Middle frontal gyrus (tissue), 1 donor: ENCODE data around the gene CDH13.

Source experiments
- DNase-seq: peaks from one replicate; pipeline ENCODE4 v3.0.0-alpha.2; 2015; ENCODE audit warnings: low spot score; ENCODE audit errors: extremely low spot score

Gene CDH13

DNA sequence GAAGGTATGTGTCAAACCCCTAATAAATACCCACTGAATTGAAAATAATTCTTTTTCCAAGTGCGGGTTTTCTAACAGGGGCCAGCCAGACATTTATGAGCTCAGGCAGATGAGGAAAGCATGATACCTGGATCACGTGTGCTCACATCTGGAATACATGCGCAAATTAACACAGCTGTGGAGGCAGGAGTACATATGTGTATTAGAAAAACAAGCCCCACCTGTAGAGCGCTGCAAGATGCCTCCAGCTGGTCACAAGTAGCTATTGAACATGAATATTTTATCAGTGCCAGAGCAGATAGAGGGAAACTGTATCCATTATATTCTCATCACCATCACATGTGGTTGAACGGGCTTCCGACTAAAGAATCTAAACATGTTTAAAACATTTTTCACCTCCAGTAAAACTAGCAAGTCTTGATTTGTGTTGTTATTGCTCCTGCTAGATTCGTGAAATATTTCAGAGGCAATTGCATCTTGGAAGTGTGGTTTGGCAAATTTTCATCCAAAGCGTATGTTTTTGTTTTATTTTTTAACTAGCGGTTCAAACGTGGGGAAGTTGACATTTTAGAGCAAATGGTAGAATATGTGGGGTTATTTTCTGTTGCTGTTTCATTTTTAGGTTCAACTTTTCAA, 482.8 kb downstream of the CDH13 start:
- no peak for DNase-seq

DNA sequence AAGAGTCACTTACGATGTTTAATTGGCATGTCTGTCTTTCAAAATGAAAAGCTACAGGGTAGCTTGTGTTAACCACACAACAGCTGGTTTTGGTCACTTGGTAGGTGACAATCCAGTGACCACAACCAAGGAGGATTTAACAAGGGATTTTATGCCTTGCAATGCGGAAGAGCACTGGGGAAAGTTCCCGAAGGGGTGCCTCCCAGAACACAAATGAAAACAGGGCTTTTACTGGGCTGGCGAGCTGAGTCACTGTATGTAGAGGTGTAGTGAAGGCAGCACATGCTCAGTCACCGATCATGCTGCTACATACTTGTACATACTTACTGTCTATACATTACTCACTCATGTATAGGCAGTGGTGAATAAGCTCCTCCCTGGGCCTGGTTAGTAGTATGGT, 483.5 kb downstream of the CDH13 start:
- no peak for DNase-seq

DNA sequence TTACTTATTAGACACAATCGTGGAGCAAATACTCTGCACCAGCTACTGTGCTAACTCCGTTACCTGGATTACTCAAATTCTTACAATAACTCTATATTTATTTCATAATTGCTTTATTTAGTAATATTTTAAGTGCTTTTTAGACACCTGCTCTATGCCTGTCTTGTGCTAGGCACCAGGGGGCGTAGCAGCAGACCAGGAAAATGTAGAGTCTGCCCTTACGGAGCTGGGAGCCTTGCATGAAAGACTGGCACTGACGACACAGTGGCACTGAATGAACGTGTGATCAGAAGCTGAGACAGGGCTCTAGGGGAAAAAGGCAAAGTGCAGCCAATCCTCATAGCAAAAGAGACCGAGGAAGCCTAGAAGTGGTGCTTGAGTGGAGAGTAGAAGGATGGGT, 486.5 kb downstream of the CDH13 start:
- no peak for DNase-seq

DNA sequence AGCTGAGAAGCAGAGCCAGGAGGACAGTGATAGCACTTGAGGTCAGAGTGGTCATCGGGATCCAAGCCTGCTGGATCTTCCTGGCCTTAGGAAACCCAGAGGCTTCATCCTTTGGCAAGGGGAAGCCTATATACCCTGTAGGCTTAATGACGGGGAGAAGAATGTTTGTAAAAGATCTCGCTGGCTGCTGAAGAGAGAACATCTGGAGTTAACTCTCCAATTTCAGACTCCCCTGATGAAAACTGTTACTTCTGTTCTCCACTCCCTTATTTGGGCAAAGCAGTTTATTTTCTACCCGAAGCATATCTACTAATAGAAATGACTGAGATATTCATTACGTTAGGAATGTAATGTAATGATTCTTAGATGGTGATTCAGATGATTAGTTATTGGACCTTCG, 487.0 kb downstream of the CDH13 start:
- no peak for DNase-seq

DNA sequence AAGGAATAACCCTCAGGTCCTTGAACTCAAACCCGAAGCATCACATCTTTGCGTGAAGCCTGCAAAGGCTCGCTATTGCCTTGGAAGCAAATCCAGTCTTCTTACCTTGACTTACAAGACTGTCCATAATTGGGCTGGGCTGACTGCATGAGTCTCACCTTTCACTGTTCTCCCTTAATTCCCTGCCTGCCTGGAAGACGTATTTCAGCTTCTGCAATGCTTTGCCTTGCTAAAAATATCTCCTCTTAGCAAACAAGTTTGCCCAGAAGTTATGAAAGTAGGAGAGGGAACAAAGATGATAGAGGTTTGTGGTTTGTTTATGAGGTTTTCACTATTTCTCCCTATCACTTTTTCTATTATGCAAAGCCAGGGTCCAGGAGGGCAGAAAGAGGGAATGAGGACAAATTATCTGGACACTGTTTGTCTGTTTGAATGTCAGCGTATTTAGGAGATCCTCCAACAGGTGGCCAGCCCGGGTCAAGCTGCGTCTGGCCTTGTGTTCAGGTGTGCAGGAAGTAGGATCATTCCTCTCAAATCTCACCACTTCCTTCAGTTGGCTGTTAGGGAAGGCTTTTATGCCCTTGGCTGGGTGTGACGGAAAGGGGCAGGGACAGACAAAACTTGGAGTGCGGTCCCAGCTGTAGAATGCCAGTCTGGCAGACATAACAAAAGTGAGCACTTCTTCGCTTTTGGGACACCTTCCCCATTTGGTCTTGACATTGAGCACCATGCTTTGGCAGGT, 488.9 kb downstream of the CDH13 start:
- DNase-seq: no peak

DNA sequence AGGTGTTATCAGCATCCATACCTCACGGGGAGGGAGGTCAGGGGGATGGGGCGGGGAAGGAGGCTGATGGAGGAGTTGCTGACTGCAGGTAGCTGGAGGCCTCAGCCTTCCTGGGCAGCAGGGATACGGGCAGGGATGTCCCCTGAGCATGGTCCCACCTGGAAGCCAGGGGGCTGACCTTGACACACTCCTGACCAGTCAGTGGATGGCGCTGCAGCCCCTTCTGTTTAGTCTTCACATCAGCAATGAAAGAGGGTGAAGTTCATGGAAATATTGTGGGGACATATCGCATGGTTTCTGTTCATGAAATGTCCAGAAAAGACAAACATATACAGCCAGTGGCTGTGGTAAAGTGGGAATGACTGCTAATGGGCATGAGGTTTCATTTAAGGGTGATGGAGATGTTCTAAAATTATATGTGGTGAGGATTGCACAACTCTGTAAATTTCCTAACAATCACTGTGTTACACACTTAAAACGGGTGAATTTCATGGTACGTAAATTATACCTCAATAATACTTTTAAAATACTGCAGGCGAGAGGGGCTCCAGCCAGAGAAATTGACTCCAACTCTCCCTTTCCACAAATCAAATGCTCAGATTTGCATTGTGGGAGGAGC, 489.6 kb downstream of the CDH13 start:
- no peak for DNase-seq

DNA sequence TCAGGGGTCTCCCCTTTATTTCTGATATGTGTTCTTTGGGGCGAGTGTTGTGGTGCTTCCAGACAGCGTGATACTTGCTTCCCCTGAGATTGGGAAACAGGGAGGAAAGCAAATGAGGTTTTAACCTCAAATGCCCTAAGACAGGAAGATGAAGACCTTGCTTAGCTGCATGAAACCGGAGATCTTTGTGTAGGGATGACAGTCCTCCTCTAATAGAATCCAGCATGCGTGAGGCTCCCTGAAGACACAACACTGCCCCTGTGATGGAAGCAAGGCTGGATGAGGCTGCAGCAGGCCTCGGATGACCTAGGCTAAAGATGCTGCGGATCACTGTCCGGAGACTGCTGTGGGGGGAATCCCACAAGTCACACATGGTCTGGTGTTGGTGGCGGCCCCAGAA, 491.0 kb downstream of the CDH13 start:
- no peak for DNase-seq

DNA sequence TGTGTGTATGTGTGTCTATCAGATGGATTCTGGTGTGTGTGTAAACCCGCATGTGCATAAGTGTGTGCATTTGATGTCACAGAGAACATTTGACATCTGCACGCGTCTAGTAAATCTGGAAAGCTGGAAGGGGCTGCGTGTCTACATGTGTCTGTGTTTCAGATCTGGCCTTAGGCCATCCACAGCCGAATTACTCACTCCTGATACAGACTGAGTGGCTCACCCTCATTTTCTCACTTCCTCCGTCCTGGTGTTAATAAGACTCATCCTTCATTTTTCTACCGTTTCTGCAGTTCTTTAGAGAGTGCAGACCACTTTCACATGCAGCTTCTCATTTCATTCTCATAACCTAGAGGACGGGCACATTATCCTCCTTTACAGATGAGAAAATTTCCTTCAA, 491.6 kb downstream of the CDH13 start:
- DNase-seq: no peak

DNA sequence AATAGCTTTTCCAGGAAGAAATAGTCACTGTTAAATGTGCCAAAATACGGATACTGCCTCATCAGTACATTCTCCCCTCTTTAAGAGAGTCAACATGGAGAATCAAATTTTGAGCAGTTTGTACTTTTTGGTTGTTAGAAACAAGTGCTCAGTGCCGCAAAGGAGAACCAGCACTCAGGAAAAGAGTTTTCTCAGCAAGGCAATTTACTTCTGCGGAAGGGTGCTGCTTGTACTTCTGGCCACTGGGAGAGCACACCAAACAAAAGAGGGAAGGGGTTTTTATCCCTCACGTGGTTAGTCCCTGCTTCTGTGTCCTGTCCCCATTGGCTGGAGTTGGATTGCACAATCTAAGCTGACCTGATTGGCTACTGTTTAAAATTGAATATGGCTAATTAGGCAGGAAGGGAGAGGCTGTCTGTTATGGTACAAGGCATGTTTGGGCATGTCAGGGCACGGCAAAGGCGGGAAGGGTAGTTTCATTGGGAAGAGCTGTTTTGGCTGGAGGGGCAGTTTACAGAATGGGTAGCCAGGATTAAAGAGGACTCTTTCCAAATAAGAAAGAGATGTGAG, 499.3 kb downstream of the CDH13 start:
- DNase-seq: no peak

DNA sequence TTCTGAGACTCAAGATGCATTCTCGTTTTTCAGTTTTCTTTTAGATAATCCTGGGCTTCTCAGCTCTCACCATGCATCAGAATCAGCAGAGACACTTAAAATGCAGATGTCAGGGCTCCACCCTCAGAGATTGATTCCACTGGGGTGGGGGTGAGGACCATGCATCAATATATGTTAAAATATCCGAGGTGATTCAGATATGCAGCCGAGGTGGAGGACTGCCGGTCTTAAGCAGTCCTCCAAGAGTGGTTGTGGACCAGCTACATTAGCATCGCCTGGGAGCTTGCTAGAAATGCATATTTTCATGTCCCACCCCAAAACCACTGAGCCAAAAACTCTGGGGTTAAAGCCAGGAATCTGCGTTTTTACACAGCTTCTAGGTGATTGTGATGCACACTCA, 501.3 kb downstream of the CDH13 start:
- DNase-seq: no peak

DNA sequence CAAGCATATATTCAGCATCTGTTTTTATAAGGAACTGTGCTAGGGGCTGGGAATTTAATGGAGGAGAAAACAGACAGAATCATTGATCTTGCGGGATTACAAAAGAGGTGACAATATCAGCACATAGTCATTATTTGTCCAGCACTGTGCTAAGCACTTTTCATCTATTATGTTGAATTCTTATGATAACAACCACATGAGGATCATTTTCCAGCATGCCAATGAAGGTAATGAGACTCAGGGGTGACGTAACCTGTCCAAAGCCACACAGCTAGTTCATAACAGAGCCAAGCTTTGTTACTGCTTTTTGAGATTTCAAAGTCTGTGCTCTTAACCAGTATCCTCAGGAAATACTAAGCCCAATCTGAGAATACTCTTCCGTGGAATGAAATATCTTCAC, 503.3 kb downstream of the CDH13 start:
- no peak for DNase-seq

DNA sequence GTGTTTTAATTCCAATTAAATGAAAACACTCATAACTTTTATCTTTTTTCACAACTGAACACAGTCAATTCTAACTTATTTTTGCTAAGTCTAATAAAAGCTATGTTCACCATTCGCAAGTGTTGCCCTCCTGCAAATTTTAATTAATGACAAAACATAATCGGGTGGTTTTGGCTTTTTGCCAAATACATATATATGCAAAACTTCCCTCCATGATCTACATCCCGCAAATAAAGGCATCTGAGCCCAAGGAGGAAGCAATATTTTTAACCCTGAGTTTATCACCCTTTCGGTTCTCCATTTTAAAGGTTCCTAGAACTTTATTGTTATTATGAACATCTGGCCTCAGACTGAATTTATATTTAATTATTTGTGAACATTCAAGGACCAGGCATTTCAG, 507.9 kb downstream of the CDH13 start:
- DNase-seq: no peak

DNA sequence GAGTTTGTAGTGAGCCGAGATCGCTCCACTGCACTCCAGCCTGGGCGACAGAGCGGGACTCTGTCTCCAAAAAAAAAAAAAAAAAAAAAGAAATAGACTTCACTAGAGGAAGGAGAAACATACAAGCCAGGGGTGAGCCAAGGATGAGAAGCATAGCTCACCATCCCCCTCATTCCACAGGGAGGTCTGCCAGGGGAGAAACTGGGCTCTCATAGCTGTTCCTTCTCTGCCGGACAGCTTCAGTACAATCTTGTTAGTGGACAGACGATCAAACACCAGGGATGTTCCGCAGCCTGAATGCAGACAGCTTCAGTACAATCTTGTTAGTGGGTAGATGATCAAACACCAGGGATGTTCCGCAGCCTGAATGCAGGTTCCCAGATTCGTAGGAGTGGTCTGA, 509.6 kb downstream of the CDH13 start:
- no peak for DNase-seq

DNA sequence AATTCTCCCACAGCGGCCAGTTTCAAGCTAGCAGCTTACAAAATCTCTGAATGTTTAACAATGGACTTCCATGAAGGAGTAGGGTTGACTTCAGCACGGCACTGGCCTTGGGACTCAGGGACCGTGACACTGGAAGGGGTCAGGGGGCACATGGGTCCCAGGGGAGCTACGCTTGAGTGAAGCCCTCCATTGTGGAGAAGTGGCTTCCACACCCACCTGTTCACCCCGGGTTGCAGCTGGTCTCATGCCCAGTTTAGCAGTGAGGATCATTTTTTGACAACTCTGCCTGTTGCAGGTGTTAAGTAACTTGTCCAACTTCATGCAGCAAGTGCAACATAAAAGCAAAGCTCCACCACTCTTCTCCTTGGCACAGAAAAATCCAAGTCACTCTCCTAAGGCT, 510.2 kb downstream of the CDH13 start:
- no peak for DNase-seq

DNA sequence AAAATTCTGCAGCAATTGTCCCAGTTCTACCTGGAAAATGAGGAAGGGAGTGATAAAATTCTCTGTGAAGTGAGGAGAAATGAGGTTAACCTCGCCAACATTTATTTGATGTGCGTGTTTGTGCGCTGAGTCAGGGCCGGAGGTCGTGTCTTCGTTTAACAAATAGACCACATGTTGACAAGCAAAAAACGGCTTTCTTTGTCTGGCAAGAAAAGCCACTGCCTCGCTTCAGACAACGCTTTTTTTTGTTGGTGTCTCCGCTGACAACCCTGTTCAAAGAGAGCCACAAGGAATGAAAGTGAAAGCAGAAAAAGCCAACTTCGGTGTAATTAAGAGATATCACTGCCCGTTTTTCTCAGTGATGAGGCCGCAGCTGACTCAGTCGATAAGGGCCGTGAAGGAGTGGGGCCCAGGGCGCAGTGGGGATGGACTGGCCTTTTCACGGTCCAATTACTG, 510.6 kb downstream of the CDH13 start:
- DNase-seq: no peak

DNA sequence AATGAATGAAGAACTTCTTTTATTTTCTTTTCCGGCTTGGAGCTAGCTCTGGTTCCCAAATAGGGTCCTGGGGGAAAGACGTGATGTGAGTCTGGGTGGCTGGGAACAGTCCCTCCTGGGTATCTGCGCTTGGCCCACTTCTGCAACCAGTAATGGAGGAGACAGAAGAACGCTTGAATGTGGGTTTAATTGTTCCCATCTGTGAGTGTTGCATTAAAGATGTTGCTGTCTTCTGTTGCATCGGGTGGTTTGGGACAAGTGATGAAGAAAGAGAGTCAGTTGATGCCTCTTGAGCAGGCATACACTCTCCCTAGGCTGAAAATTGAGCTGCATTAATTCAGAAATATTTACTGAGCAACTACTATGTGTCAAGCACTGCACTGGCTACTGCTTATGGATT, 511.1 kb downstream of the CDH13 start:
- no peak for DNase-seq

DNA sequence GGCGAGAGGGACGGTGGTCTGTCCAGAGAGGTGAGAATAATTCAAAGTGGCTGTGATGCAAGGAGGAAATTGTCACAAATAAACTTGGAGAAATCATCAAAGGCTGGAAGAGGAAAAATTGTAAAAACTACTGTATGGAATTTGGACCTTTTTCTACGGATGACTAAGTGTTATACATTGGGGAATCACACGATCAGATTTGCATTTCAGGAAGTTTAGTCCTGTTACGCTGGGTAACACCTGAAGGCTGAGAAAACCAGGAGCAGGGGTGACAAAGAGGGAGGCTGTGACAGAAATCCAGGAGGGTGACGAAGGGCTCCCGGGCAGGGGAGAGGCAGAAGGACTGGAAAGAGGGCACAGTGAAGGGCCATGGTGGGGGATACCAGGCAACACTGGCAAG, 511.7 kb downstream of the CDH13 start:
- no peak for DNase-seq

DNA sequence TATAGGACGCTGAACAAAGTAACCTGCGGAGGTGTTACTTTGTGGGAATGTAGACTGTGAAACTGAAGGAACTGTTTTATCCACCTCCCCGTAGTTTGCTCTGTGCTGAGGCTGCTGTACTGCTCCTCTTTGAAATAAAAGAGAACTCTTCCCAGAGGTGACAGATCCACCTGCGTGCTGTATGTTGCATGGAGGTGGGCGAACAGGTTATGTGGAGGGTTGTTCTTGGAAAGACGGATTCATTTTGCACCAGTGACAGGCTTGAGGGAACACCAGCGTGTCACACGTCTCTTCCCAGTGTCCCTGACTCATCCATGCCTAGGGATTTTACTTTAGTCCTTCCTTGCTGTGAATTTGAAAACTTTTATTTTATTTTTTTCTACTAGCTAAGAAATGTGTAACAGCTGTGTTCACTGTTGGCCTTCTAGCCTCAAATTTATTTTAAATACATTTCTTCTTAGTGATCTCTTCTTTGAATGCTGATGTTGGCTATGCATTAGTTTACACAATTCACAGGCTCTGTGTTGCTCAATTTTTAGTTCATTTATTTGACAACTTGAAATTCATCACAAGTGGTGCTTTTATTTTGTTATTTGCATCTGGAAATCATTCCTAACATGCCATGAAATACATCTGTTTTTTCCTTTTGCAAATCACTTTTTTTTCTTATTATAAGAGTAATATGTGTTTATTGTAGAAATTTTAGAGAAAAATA, 512.4 kb downstream of the CDH13 start:
- no peak for DNase-seq

DNA sequence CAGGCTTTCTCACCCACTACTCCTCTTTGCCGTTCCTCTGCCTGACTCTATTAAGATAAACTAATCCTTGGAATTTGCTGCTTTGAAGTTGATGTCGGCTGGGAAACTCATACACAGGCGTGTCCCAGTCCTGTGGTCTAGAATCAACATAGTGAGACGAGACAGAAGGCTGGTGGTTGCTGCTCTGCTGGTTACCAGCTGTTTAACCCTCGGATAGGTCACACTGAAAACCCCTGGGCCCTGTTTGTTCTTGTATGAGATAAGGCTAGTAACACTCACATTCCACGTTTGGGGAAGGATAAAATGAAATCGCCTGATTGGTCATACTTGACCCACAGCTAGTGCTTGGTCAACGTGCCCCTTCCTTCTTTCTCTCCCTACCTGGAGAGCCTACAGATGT, 517.0 kb downstream of the CDH13 start:
- DNase-seq: no peak

DNA sequence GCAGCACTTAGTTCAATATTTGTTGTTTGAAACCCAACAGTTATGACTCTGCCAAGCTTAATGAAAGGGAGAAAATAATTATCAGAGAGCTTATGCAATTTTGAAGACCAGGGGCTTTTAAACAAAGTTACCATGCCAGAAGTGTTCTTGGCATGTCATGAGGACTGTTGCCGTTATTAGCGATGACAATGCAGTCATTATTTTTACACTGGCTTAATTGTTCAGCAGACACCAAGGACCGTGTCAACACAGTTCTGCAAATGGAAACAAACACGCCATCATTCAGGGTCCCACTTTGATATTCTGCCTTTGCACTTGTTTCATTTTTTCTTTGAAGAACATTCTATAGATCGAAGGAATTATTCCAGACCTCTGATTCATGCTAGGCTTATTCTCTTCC, 518.5 kb downstream of the CDH13 start:
- no peak for DNase-seq

DNA sequence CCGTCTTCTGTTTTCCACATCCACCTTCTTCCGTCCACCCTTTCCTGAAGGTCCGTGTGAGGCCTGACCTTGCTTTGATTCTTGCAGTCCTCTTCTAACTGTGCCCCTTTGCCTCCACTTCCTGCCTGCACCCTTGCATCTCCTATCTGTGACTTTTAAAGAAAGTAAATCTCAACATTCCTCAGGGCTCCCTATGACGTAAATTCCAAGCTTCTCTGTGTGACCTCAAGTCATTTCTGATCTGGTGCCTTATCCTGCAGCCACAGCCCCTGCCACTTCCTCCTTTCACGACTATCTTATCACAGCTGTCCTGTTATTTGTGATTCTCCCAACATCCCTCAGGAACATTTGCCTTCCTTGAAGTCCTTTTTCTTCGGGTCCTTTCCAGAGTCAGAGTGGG, 520.5 kb downstream of the CDH13 start:
- no peak for DNase-seq
